GM19193 (cell line): ENCODE measurements around the gene HCAR3.

ENCODE experiments used
- POLR2A ChIP-seq: IDR thresholded peaks from 4 replicates; pipeline ENCODE4 v1.6.1; 2011; ENCODE audit not compliant: insufficient read depth, insufficient read length; ENCODE audit errors: extremely low read depth

HCAR3 gene

GRCh38 chr12:122665349-122665748, 51.3 kb downstream of the HCAR3 start:
- TF ChIP-seq POLR2A, result no peak
